CD14-positive monocyte (primary cell): ENCODE data around the gene PLXNA4. TPM values are rescaled to one million over a fixed set of nuclear protein-coding genes. Genes with fewer than 3 reads are reported as not detected.

Source experiments
- DNase-seq, 3 donors: peaks; one replicate each; pipeline ENCODE4 v3.0.0-alpha.2; 2011 to 2022
- H2AFZ ChIP-seq: 2 replicates; pipeline ENCODE4 v1.6.0; 2012; ENCODE audit warnings: mild to moderate bottlenecking, low read depth, low read length, inconsistent platforms; ENCODE audit not compliant: insufficient read depth, poor library complexity, severe bottlenecking
- H3K27ac ChIP-seq, 2 donors: 1 replicate in 1 of 2; 2 replicates in 1 of 2; pipeline ENCODE4 v1.5.1; 2012 to 2013; ENCODE audit warnings: low read length in 2 of 2, control low read depth in 1 of 2, inconsistent platforms in 1 of 2, low read depth in 1 of 2, mild to moderate bottlenecking in 1 of 2
- H3K27me3 ChIP-seq, 2 donors: one replicate each; pipeline versions ENCODE4 v1.6.0 to v1.6.1; 2011 to 2013; ENCODE audit warnings: low read length in 2 of 2; ENCODE audit not compliant: control insufficient read depth in 2 of 2, insufficient read depth in 2 of 2
- H3K36me3 ChIP-seq, 2 donors: replicated peaks in 1 of 2; 1 replicate in 1 of 2; 2 replicates in 1 of 2; pipeline versions ENCODE4 v1.5.1 to v1.6.1; 2012 to 2013; ENCODE audit warnings: low read length in 2 of 2, control low read depth in 1 of 2, inconsistent platforms in 1 of 2, mild to moderate bottlenecking in 1 of 2; ENCODE audit not compliant: insufficient read depth in 2 of 2, control insufficient read depth in 1 of 2
- H3K4me1 ChIP-seq, 2 donors: 1 replicate in 1 of 2; 2 replicates in 1 of 2; pipeline versions ENCODE4 v1.5.1 to v1.6.1; 2012 to 2013; ENCODE audit warnings: low read length in 2 of 2, control low read depth in 1 of 2, inconsistent platforms in 1 of 2, mild to moderate bottlenecking in 1 of 2, moderate library complexity in 1 of 2; ENCODE audit not compliant: insufficient read depth in 2 of 2, control insufficient read depth in 1 of 2
- H3K4me2 ChIP-seq: replicated peaks from 2 replicates; pipeline ENCODE3; 2012; ENCODE audit warnings: low read length, moderate library complexity, mild to moderate bottlenecking; ENCODE audit not compliant: poor library complexity, severe bottlenecking; ENCODE audit errors: extremely low read depth
- H3K4me3 ChIP-seq, 3 experiments: fragments of 200-600 bp in 1 of 3; sonication (generic) in 1 of 3; replicated peaks in 1 of 3; 1 replicate in 2 of 3; 2 replicates in 1 of 3; pipeline ENCODE4 v1.5.1; 2011 to 2013; ENCODE audit warnings: low read length in 3 of 3, mild to moderate bottlenecking in 3 of 3, control low read depth in 2 of 3, low read depth in 2 of 3, inconsistent platforms in 1 of 3, moderate library complexity in 1 of 3
- H3K79me2 ChIP-seq: 2 replicates; pipeline ENCODE4 v1.6.0; 2012; ENCODE audit warnings: mild to moderate bottlenecking, control low read depth, inconsistent platforms, low read length, moderate library complexity; ENCODE audit not compliant: insufficient read depth
- H3K9ac ChIP-seq: 2 replicates; pipeline ENCODE4 v1.6.0; 2017; ENCODE audit warnings: low read length, mild to moderate bottlenecking; ENCODE audit not compliant: insufficient read depth, poor library complexity, severe bottlenecking
- H3K9me3 ChIP-seq, 2 donors: replicated peaks in 1 of 2; 1 replicate in 1 of 2; 2 replicates in 1 of 2; pipeline versions ENCODE4 v1.5.1 to v1.6.1; 2012 to 2013; ENCODE audit warnings: low read length in 2 of 2, control low read depth in 1 of 2; ENCODE audit not compliant: control insufficient read depth in 1 of 2, insufficient read depth in 1 of 2
- H4K20me1 ChIP-seq: 2 replicates; pipeline ENCODE4 v1.6.0; 2012; ENCODE audit warnings: mild to moderate bottlenecking, low read length, control low read depth, moderate library complexity; ENCODE audit not compliant: insufficient read depth
- H3K27ac Mint-ChIP-seq, 7 donors: one replicate each; pipeline ENCODE4 v1.8.0; 2020; ENCODE audit warnings: mild to moderate bottlenecking in 7 of 7, mixed read lengths in 7 of 7, moderate library complexity in 6 of 7, inconsistent platforms in 2 of 7
- H3K27me3 Mint-ChIP-seq, 3 donors: one replicate each; pipeline ENCODE4 v1.8.0; 2021 to 2022; ENCODE audit warnings: low read depth in 3 of 3, mild to moderate bottlenecking in 3 of 3, mixed read lengths in 3 of 3, moderate library complexity in 3 of 3, inconsistent platforms in 1 of 3
- H3K36me3 Mint-ChIP-seq, 2 donors: one replicate each; pipeline ENCODE4 v1.8.0; 2020; ENCODE audit warnings: mixed read lengths in 2 of 2, inconsistent platforms in 1 of 2, mild to moderate bottlenecking in 1 of 2
- H3K4me1 Mint-ChIP-seq: one replicate; pipeline ENCODE4 v1.8.0; 2020; ENCODE audit warnings: mild to moderate bottlenecking, mixed read lengths
- H3K4me3 Mint-ChIP-seq, 2 donors: one replicate each; pipeline ENCODE4 v1.8.0; 2020; ENCODE audit warnings: mild to moderate bottlenecking in 2 of 2, mixed read lengths in 2 of 2, moderate library complexity in 1 of 2
- H3K9me3 Mint-ChIP-seq, 7 donors: one replicate each; pipeline ENCODE4 v1.8.0; 2020 to 2022; ENCODE audit warnings: mixed read lengths in 7 of 7, mild to moderate bottlenecking in 6 of 7, moderate library complexity in 6 of 7, inconsistent platforms in 2 of 7
- CTCF ChIP-seq: fragments of 200-600 bp; IDR thresholded peaks from one replicate; pipeline ENCODE4 v1.8.0; 2022; ENCODE audit warnings: antibody characterized with exemption, mild to moderate bottlenecking
- WGBS: methylation state at CpG from one replicate; pipeline ENCODE4 v1.1.5; 2013; ENCODE audit warnings: missing lambda C conversion rate; ENCODE audit not compliant: insufficient coverage; 5-methylcytosine and 5-hydroxymethylcytosine counted together
- intact Hi-C, 2 donors: fragments of 100-400 bp; cut with micrococcal nuclease; formaldehyde crosslinking; loops; one replicate each; pipeline versions ENCODE4 v1.15.0 to v1.15.1; 2023
- polyA plus RNA-seq, 3 donors: library from polyadenylated mRNA; depleted of rRNA in 1 of 3; unstranded in 2 of 3; stranded (reverse) in 1 of 3; fragments of 300-500 nt in 2 of 3; fragments of >200 nt in 1 of 3; fragmentation: Illumina TruSeq in 2 of 3; gene quantifications; 1 replicate in 2 of 3; 2 replicates in 1 of 3; pipeline ENCODE4 v1.2.3, GENCODE V29; 2012 to 2021

PLXNA4 gene
- polyA plus RNA-seq, 3 donors, result not detected

DNA sequence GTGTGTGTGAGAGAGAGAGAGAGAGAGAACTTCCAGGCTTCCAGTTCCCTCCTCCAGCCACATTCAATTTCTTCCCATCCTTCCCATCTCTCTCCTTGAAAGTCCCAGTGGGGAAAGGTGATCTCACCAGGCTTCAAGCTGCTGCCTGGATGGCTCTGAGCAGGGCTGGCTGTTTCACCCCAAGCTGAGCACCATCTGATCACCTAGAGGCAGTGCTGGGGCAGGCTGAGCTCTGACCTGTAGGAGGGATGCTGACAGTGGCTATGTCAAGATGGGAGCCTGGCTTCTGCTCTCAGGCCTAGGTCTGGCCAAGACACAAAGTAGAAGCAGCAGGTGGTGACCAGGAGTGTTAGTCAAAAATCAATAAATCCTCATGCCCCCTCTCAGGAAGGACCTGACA lies 370.8 kb downstream of the PLXNA4 start:
- Histone ChIP-seq H4K20me1 (no peaks in the 10 kb centered on the region), H3K27ac (no peak overlapping the region), H3K9me3 (no peaks in the 10 kb centered on the region), H2AFZ (no peak overlapping the region), H3K27me3 (no peaks in the 10 kb centered on the region), H3K36me3 (no peaks in the 10 kb centered on the region), H3K79me2 (no peaks in the 10 kb centered on the region), H3K4me1 (no peaks in the 10 kb centered on the region), H3K4me2 (no peak overlapping the region), H3K4me3 (no peak overlapping the region), H3K9ac (no peak overlapping the region)
- H3K9me3 Mint-ChIP-seq, result peaks cover 0 to 4% (median 2%) of the 10 kb centered on the region in 7 donors
- no peaks in the 10 kb centered on the region for H3K4me1 Mint-ChIP-seq
- intact Hi-C loops, result no loop called here
- H3K27me3 Mint-ChIP-seq, result peaks cover 2 to 5% (median 4%) of the 10 kb centered on the region in 3 donors
- no peaks in the 10 kb centered on the region for H3K36me3 Mint-ChIP-seq
- no peak overlapping the region for H3K4me3 Mint-ChIP-seq
- DNase-seq, result no peak
- peak overlapping the region in 1 of 7 donors; percentile 18 for H3K27ac Mint-ChIP-seq
- TF ChIP-seq CTCF, result no peak

GRCh38 chr7:132203021-132203420 lies 373.2 kb downstream of the PLXNA4 start:
- Mint-ChIP-seq H3K36me3 (no peaks in the 10 kb centered on the region), H3K4me3 (no peak overlapping the region), H3K27me3 (peaks cover 2 to 5% (median 4%) of the 10 kb centered on the region in 3 donors), H3K27ac (no peak overlapping the region), H3K9me3 (peaks cover 0 to 7% (median 3%) of the 10 kb centered on the region in 7 donors), H3K4me1 (no peaks in the 10 kb centered on the region)
- Histone ChIP-seq H3K4me3 (no peak overlapping the region), H3K27ac (no peak overlapping the region), H2AFZ (no peak overlapping the region), H3K4me2 (no peak overlapping the region), H4K20me1 (no peaks in the 10 kb centered on the region), H3K79me2 (no peaks in the 10 kb centered on the region), H3K9ac (no peak overlapping the region), H3K36me3 (no peaks in the 10 kb centered on the region), H3K4me1 (no peaks in the 10 kb centered on the region), H3K9me3 (no peaks in the 10 kb centered on the region), H3K27me3 (no peaks in the 10 kb centered on the region)
- WGBS, result 86% methylated on average over 2 of the region's 7 CpGs
- no peak for TF ChIP-seq CTCF
- DNase-seq, result no peak
- intact Hi-C loops, result no loop called here
